ENCODE data around the gene KIF9.
"Not testable (repeated sequence)": the region's sequence is repeated elsewhere in the genome, so short reads cannot be mapped to it uniquely, and the experiment has no call there.

The KIF9 gene

GRCh38 chr3:47294392-47294791 is 11.8 kb upstream of the KIF9 start:
- no peak for DNase-seq

- no peak for DNase-seq
These were observed 11.2 kb upstream of the KIF9 start for GRCh38 chr3:47293822-47294221.

- not testable (repeated sequence) for DNase-seq
These were observed 9.3 kb upstream of the KIF9 start for GRCh38 chr3:47291754-47292420.

- DNase-seq = no peak
These were observed 8.7 kb upstream of the KIF9 start for GRCh38 chr3:47291158-47291753.

GRCh38 chr3:47288966-47289910 is 6.6 kb upstream of the KIF9 start:
- DNase-seq = no peak

GRCh38 chr3:47283591-47284364 is 1.2 kb upstream of the KIF9 start:
- DNase-seq = no peak

GRCh38 chr3:47283193-47283537 is 566 bp upstream of the KIF9 start:
- no peak for DNase-seq

- DNase-seq = no peak
These were observed 2.1 kb downstream of the KIF9 start for GRCh38 chr3:47280519-47280918.

GRCh38 chr3:47276558-47276957 is 6.0 kb downstream of the KIF9 start:
- DNase-seq = no peak

- no peak for DNase-seq
These were observed 7.9 kb downstream of the KIF9 start for GRCh38 chr3:47274652-47275051.

GRCh38 chr3:47273564-47273963 is 9.0 kb downstream of the KIF9 start:
- DNase-seq = no peak

GRCh38 chr3:47270526-47270925 is 12.1 kb downstream of the KIF9 start:
- no peak for DNase-seq

GRCh38 chr3:47267490-47267824 is 15.1 kb downstream of the KIF9 start:
- DNase-seq = no peak

GRCh38 chr3:47266709-47267489 is 15.7 kb downstream of the KIF9 start:
- DNase-seq = no peak

- no peak for DNase-seq
These were observed 16.7 kb downstream of the KIF9 start for GRCh38 chr3:47265725-47266428.

GRCh38 chr3:47265008-47265407 is 17.6 kb downstream of the KIF9 start:
- no peak for DNase-seq

- DNase-seq = no peak
These were observed 21.3 kb downstream of the KIF9 start for GRCh38 chr3:47261301-47261700.

- DNase-seq = no peak
These were observed 22.0 kb downstream of the KIF9 start for GRCh38 chr3:47260605-47261004.

GRCh38 chr3:47259114-47259513 is 23.5 kb downstream of the KIF9 start:
- DNase-seq = no peak

GRCh38 chr3:47256331-47256730 is 26.3 kb downstream of the KIF9 start:
- DNase-seq = not testable (repeated sequence)

GRCh38 chr3:47251689-47252088 is 30.9 kb downstream of the KIF9 start:
- no peak for DNase-seq

GRCh38 chr3:47251085-47251484 is 31.5 kb downstream of the KIF9 start:
- DNase-seq = not testable (repeated sequence)

All from NCI-H1436 treated with DMSO at 0.1 percent for 48 hours (cell line).